PC-3 (cell line): ENCODE measurements around the gene PKNOX1. TPM values are rescaled to one million over a fixed set of nuclear protein-coding genes. Genes with fewer than 3 reads are reported as not detected.

ENCODE experiments used
- ATAC-seq: fragments of 200-7000 bp; cut with Tn5 transposase; 2 replicates; pipeline ENCODE4 v1.9.1; 2020; ENCODE audit warnings: mild to moderate bottlenecking, moderate library complexity
- BruUV-seq: library from RNA; stranded (reverse); fragments of 400-500 nt; replicated peaks from 2 replicates; lab custom pipeline; 2021; lab: Mats Ljungman, UMichigan
- CTCF ChIA-PET: fragments of 300-600 bp; sonication (Branson Sonifier 250); formaldehyde crosslinking; loops from one replicate; lab custom pipeline; 2022; ENCODE audit warnings: antibody characterized with exemption; lab: Charles Lee
- POLR2A ChIA-PET: fragments of 300-600 bp; sonication (Branson Sonifier 250); formaldehyde crosslinking; loops from one replicate; lab custom pipeline; 2022; ENCODE audit warnings: antibody characterized with exemption; ENCODE audit not compliant: unreplicated experiment; lab: Charles Lee
- DNase-seq: peaks from one replicate; pipeline ENCODE4 v3.0.0-alpha.2; 2015
- H2AFZ ChIP-seq: fragments of 300-600 bp; sonication (generic); 2 replicates; pipeline ENCODE4 v1.6.0; 2016; ENCODE audit warnings: antibody characterized with exemption, low read length
- H3F3A ChIP-seq: fragments of 300-600 bp; sonication (generic); one replicate; pipeline ENCODE4 v1.6.0; 2017; ENCODE audit warnings: antibody characterized with exemption, low read length, control low read depth, mild to moderate bottlenecking; ENCODE audit not compliant: unreplicated experiment
- H3K27ac ChIP-seq: fragments of 300-600 bp; sonication (generic); 2 replicates; pipeline ENCODE4 v1.5.1; 2016; ENCODE audit warnings: mild to moderate bottlenecking, low read length
- H3K27me3 ChIP-seq: fragments of 300-600 bp; sonication (generic); 2 replicates; pipeline ENCODE4 v1.6.1; 2016; ENCODE audit warnings: low read length, mixed read lengths
- H3K36me3 ChIP-seq: fragments of 300-600 bp; sonication (generic); 2 replicates; pipeline ENCODE4 v1.6.1; 2016; ENCODE audit warnings: low read depth, mixed run types, low read length, mixed read lengths
- H3K4me1 ChIP-seq: fragments of 300-600 bp; sonication (generic); 2 replicates; pipeline ENCODE4 v1.5.1; 2016; ENCODE audit warnings: low read length; ENCODE audit not compliant: insufficient read depth
- H3K4me2 ChIP-seq: fragments of 300-600 bp; sonication (generic); 2 replicates; pipeline ENCODE4 v1.6.0; 2016; ENCODE audit warnings: low read length
- H3K4me3 ChIP-seq: fragments of 300-600 bp; sonication (generic); 2 replicates; pipeline ENCODE4 v1.5.1; 2016; ENCODE audit warnings: mild to moderate bottlenecking, low read length, mixed read lengths
- H3K79me2 ChIP-seq: fragments of 300-600 bp; sonication (generic); 2 replicates; pipeline ENCODE4 v1.6.1; 2017; ENCODE audit warnings: low read length, mixed read lengths
- H3K9ac ChIP-seq: fragments of 300-600 bp; sonication (generic); 2 replicates; pipeline ENCODE4 v1.6.0; 2016; ENCODE audit warnings: mild to moderate bottlenecking, low read length
- H3K9me2 ChIP-seq: fragments of 300-600 bp; sonication (generic); replicated peaks from 2 replicates; pipeline ENCODE4 v1.6.1; 2016; ENCODE audit warnings: mixed run types, low read length, mixed read lengths
- H3K9me3 ChIP-seq: fragments of 300-600 bp; sonication (generic); 2 replicates; pipeline ENCODE4 v1.6.1; 2016; ENCODE audit warnings: low read length, mixed read lengths
- H4K20me1 ChIP-seq: fragments of 300-600 bp; sonication (generic); 2 replicates; pipeline ENCODE4 v1.6.1; 2016; ENCODE audit warnings: low read length, mixed read lengths
- CTCF ChIP-seq: fragments of 300-600 bp; sonication (generic); conservative IDR thresholded peaks from 2 replicates; pipeline ENCODE4 v1.5.1; 2017; ENCODE audit warnings: antibody characterized with exemption, low read depth, mild to moderate bottlenecking, low read length
- EZH2 ChIP-seq: fragments of 300-600 bp; sonication (generic); IDR thresholded peaks from one replicate; pipeline ENCODE4 v1.6.1; 2017; ENCODE audit warnings: antibody characterized with exemption, mild to moderate bottlenecking, low read length; ENCODE audit not compliant: unreplicated experiment
- EZH2phosphoT487 ChIP-seq: fragments of 300-600 bp; sonication (generic); IDR thresholded peaks from 2 replicates; pipeline ENCODE4 v1.6.1; 2018; ENCODE audit warnings: mild to moderate bottlenecking, antibody characterized with exemption, low read length, borderline replicate concordance
- intact Hi-C: fragments of 100-400 bp; cut with micrococcal nuclease; formaldehyde crosslinking; loops from 2 replicates; pipeline ENCODE4 v1.9.0; 2023
- total RNA-seq: library from RNA; depleted of rRNA; stranded (reverse); fragments of >200 nt; gene quantifications from 2 replicates; pipeline ENCODE4 v1.2.3, GENCODE V29; 2014

The PKNOX1 gene
- total RNA-seq, 1 experiment from 2014 or later: 19.7 TPM

GRCh38 chr21:43006874-43007208, 32.5 kb downstream of the PKNOX1 start:
- Histone ChIP-seq H3F3A (no peaks in the 10 kb centered on the region), H3K79me2 (no peaks in the 10 kb centered on the region), H3K27me3 (no peaks in the 10 kb centered on the region), H3K4me1 (no peaks in the 10 kb centered on the region), H3K4me2 (no peak overlapping the region), H3K9me3 (no peaks in the 10 kb centered on the region), H3K36me3 (peaks cover 9% of the 10 kb centered on the region), H3K9ac (no peak overlapping the region), H3K9me2 (no peaks in the 10 kb centered on the region), H3K4me3 (no peak overlapping the region), H4K20me1 (no peaks in the 10 kb centered on the region), H2AFZ (no peak overlapping the region), H3K27ac (no peak overlapping the region)
- CTCF ChIA-PET: no interaction called here
- POLR2A ChIA-PET: no interaction called here
- ATAC-seq: no peak
- TF ChIP-seq EZH2phosphoT487: no peak
- BruUV-seq: no TSS peak
- no peak for DNase-seq
- intact Hi-C loops: no loop called here

GRCh38 chr21:43012596-43012995, 38.2 kb downstream of the PKNOX1 start:
- Histone ChIP-seq H3K9me3 (no peaks in the 10 kb centered on the region), H3K9me2 (no peaks in the 10 kb centered on the region), H4K20me1 (no peaks in the 10 kb centered on the region), H2AFZ (no peak overlapping the region), H3K27me3 (no peaks in the 10 kb centered on the region), H3K4me3 (no peak overlapping the region), H3K27ac (no peak overlapping the region), H3K4me2 (no peak overlapping the region), H3K9ac (no peak overlapping the region), H3K79me2 (no peaks in the 10 kb centered on the region), H3F3A (no peaks in the 10 kb centered on the region), H3K36me3 (peaks cover 24% of the 10 kb centered on the region; the same call in 1 of the 2 replicates), H3K4me1 (no peaks in the 10 kb centered on the region)
- intact Hi-C loops: no loop called here
- DNase-seq: peak; percentile 66
- BruUV-seq: no TSS peak
- TF ChIP-seq EZH2phosphoT487 (no peak), EZH2 (no peak), CTCF (no peak)
- ChIA-PET POLR2A (no interaction called here), CTCF (no interaction called here)
- peak; percentile 98 for ATAC-seq

GRCh38 chr21:43015906-43016540, 41.7 kb downstream of the PKNOX1 start:
- Histone ChIP-seq H4K20me1 (no peaks in the 10 kb centered on the region), H3K36me3 (peaks cover 16% of the 10 kb centered on the region; the same call in 1 of the 2 replicates), H3K79me2 (no peaks in the 10 kb centered on the region), H3K9me3 (no peaks in the 10 kb centered on the region), H3K4me1 (no peaks in the 10 kb centered on the region), H2AFZ (no peak overlapping the region), H3K9me2 (no peaks in the 10 kb centered on the region), H3K4me3 (no peak overlapping the region), H3K27ac (no peak overlapping the region), H3F3A (no peaks in the 10 kb centered on the region), H3K4me2 (no peak overlapping the region), H3K27me3 (no peaks in the 10 kb centered on the region), H3K9ac (no peak overlapping the region)
- POLR2A ChIA-PET: no interaction called here
- TF ChIP-seq EZH2: no peak
- TF ChIP-seq CTCF: no peak
- TF ChIP-seq EZH2phosphoT487: no peak
- CTCF ChIA-PET: no interaction called here
- ATAC-seq: no peak
- DNase-seq: no peak
- BruUV-seq: no TSS peak
- intact Hi-C loops: no loop called here
